Jurkat, Clone E6-1 (cell line): Measurements from ENCODE around the gene MISP.

Experiments
- DNase-seq: peaks from one replicate; pipeline ENCODE4 v3.0.0-alpha.2; 2011; ENCODE audit warnings: low read depth, low spot score
- H3K4me3 ChIP-seq: 2 replicates; pipeline ENCODE4 v1.5.1; 2011; ENCODE audit warnings: mild to moderate bottlenecking, low read length, control low read depth, moderate library complexity

Gene MISP

GRCh38 chr19:763869-764268, 13.0 kb downstream of the MISP start:
- no peak overlapping the region for H3K4me3 ChIP-seq
- DNase-seq, result no peak

- H3K4me3 ChIP-seq, result no peak overlapping the region
- no peak for DNase-seq
Observed at GRCh38 chr19:764301-764700, 13.4 kb downstream of the MISP start.

GRCh38 chr19:765179-765738, 14.3 kb downstream of the MISP start:
- DNase-seq, result no peak
- no peak overlapping the region for H3K4me3 ChIP-seq

GRCh38 chr19:768424-768823, 17.5 kb downstream of the MISP start:
- no peak overlapping the region for H3K4me3 ChIP-seq
- DNase-seq, result no peak

- no peak for DNase-seq
- no peak overlapping the region for H3K4me3 ChIP-seq
Observed at GRCh38 chr19:769616-770015, 18.7 kb downstream of the MISP start.

GRCh38 chr19:771332-771785, 20.4 kb downstream of the MISP start:
- no peak for DNase-seq
- no peak overlapping the region for H3K4me3 ChIP-seq

- H3K4me3 ChIP-seq, result no peak overlapping the region
- no peak for DNase-seq
Observed at GRCh38 chr19:772063-772462, 21.2 kb downstream of the MISP start.

- no peak for DNase-seq
- H3K4me3 ChIP-seq, result no peak overlapping the region
Observed at GRCh38 chr19:772730-773436, 22.0 kb downstream of the MISP start.

GRCh38 chr19:776549-776948, 25.6 kb downstream of the MISP start:
- no peak for DNase-seq
- H3K4me3 ChIP-seq, result no peak overlapping the region

GRCh38 chr19:778910-779653, 28.2 kb downstream of the MISP start:
- no peak overlapping the region for H3K4me3 ChIP-seq
- DNase-seq, result no peak

GRCh38 chr19:780935-781334, 30.0 kb downstream of the MISP start:
- no peak overlapping the region for H3K4me3 ChIP-seq
- no peak for DNase-seq

- no peak overlapping the region for H3K4me3 ChIP-seq
- no peak for DNase-seq
Observed at GRCh38 chr19:781800-782184, 30.9 kb downstream of the MISP start.

- no peak for DNase-seq
- no peak overlapping the region for H3K4me3 ChIP-seq
Observed at GRCh38 chr19:782185-782877, 31.4 kb downstream of the MISP start.

- no peak overlapping the region for H3K4me3 ChIP-seq
- no peak for DNase-seq
Observed at GRCh38 chr19:782878-783668, 32.2 kb downstream of the MISP start.

- DNase-seq, result no peak
- H3K4me3 ChIP-seq, result no peak overlapping the region
Observed at GRCh38 chr19:784541-784940, 33.6 kb downstream of the MISP start.

- DNase-seq, result no peak
- no peak overlapping the region for H3K4me3 ChIP-seq
Observed at GRCh38 chr19:787536-787935, 36.6 kb downstream of the MISP start.

- H3K4me3 ChIP-seq, result no peak overlapping the region
- no peak for DNase-seq
Observed at GRCh38 chr19:788686-788982, 37.7 kb downstream of the MISP start.

- no peak for DNase-seq
- H3K4me3 ChIP-seq, result no peak overlapping the region
Observed at GRCh38 chr19:788983-789700, 38.2 kb downstream of the MISP start.

- no peak overlapping the region for H3K4me3 ChIP-seq
- DNase-seq, result no peak
Observed at GRCh38 chr19:789701-790060, 38.8 kb downstream of the MISP start.
